Breast epithelium (tissue), 4 donors: ENCODE measurements around the gene RPUSD1. TPM values are rescaled to one million over a fixed set of nuclear protein-coding genes. Genes with fewer than 3 reads are reported as not detected.
"Not testable (repeated sequence)": the region's sequence is repeated elsewhere in the genome, so short reads cannot be mapped to it uniquely, and the experiment has no call there.

Experiments
- DNase-seq, 2 donors: peaks; one replicate each; pipeline ENCODE4 v3.0.0-alpha.2; 2019; ENCODE audit warnings: low spot score in 2 of 2
- H3K27ac ChIP-seq, 2 donors: fragments of 200-600 bp; sonication (generic) in 1 of 2; one replicate each; pipeline ENCODE4 v1.5.1; 2016 to 2019; ENCODE audit warnings: mild to moderate bottlenecking in 1 of 2
- H3K27me3 ChIP-seq, 2 donors: fragments of 200-600 bp; sonication (generic) in 1 of 2; one replicate each; pipeline versions ENCODE4 v1.5.1 to v1.6.0; 2017 to 2019; ENCODE audit warnings: control low read depth in 1 of 2, mild to moderate bottlenecking in 1 of 2
- H3K36me3 ChIP-seq: fragments of 200-600 bp; one replicate; pipeline ENCODE4 v1.5.1; 2019
- H3K4me1 ChIP-seq, 2 donors: fragments of 200-600 bp; sonication (generic); one replicate each; pipeline ENCODE4 v1.5.1; 2016 to 2019; ENCODE audit warnings: control low read depth in 1 of 2
- H3K4me3 ChIP-seq, 3 donors: fragments of 200-600 bp; sonication (generic); 1 replicate in 2 of 3; 2 replicates in 1 of 3; pipeline ENCODE4 v1.5.1; 2016 to 2019; ENCODE audit warnings: mild to moderate bottlenecking in 3 of 3, moderate library complexity in 2 of 3
- H3K9me3 ChIP-seq, 2 donors: fragments of 200-600 bp; sonication (generic) in 1 of 2; one replicate each; pipeline ENCODE4 v1.5.1; 2016 to 2019; ENCODE audit warnings: control low read depth in 1 of 2
- CTCF ChIP-seq, 3 donors: fragments of 450-650 bp; IDR thresholded peaks; one replicate each; pipeline ENCODE4 v1.5.1; 2016 to 2017; ENCODE audit warnings: antibody characterized with exemption in 3 of 3, mild to moderate bottlenecking in 3 of 3, moderate library complexity in 3 of 3
- POLR2A ChIP-seq: fragments of 450-650 bp; IDR thresholded peaks from one replicate; pipeline ENCODE4 v1.6.1; 2016; ENCODE audit warnings: antibody characterized with exemption, mild to moderate bottlenecking, moderate library complexity
- POLR2AphosphoS5 ChIP-seq, 3 donors: sonication (generic); formaldehyde crosslinking; IDR thresholded peaks; one replicate each; pipeline ENCODE4 v1.6.1; 2017; ENCODE audit warnings: antibody characterized with exemption in 3 of 3
- intact Hi-C: fragments of 100-400 bp; cut with DNase I; formaldehyde crosslinking; loops from one replicate; pipeline ENCODE4 v1.15.1; 2023; ENCODE audit warnings: low total_unique reads
- total RNA-seq, 3 donors: library from RNA; depleted of rRNA; stranded (reverse); fragments of >200 nt; gene quantifications; one replicate each; pipeline ENCODE4 v1.1.0, GENCODE V29; 2016

Gene RPUSD1
- total RNA-seq, 3 donors from 2014 or later = 13.1 to 18.4 (median 16.1) TPM

- H3K27me3 ChIP-seq = peaks cover 0 to 65% of the 10 kb centered on the region in 2 donors
- no peaks in the 10 kb centered on the region for H3K36me3 ChIP-seq
- no peak overlapping the region for H3K27ac ChIP-seq
- no peak overlapping the region for H3K4me3 ChIP-seq
- TF ChIP-seq CTCF (IDR thresholded peaks at IDR 0.05) = no peak
- TF ChIP-seq POLR2A = no peak
- no peak for TF ChIP-seq POLR2AphosphoS5 (IDR thresholded peaks at IDR 0.05)
- intact Hi-C loops = no loop called here
- H3K9me3 ChIP-seq = no peaks in the 10 kb centered on the region
- H3K4me1 ChIP-seq = peaks cover 4 to 7% of the 10 kb centered on the region in 2 donors
- DNase-seq = no peak
Measured at GRCh38 chr16:822909-823297, 34.7 kb upstream of the RPUSD1 start.

GRCh38 chr16:822174-822908, 34.2 kb upstream of the RPUSD1 start:
- Histone ChIP-seq H3K27ac (no peak overlapping the region), H3K27me3 (peaks cover 0 to 70% of the 10 kb centered on the region in 2 donors), H3K36me3 (no peaks in the 10 kb centered on the region), H3K4me1 (peaks cover 4 to 7% of the 10 kb centered on the region in 2 donors), H3K4me3 (no peak overlapping the region), H3K9me3 (no peaks in the 10 kb centered on the region)
- no peak for TF ChIP-seq POLR2AphosphoS5 (IDR thresholded peaks at IDR 0.05)
- no peak for TF ChIP-seq CTCF (IDR thresholded peaks at IDR 0.05)
- TF ChIP-seq POLR2A = no peak
- no peak for DNase-seq
- intact Hi-C loops = no loop called here

DNA sequence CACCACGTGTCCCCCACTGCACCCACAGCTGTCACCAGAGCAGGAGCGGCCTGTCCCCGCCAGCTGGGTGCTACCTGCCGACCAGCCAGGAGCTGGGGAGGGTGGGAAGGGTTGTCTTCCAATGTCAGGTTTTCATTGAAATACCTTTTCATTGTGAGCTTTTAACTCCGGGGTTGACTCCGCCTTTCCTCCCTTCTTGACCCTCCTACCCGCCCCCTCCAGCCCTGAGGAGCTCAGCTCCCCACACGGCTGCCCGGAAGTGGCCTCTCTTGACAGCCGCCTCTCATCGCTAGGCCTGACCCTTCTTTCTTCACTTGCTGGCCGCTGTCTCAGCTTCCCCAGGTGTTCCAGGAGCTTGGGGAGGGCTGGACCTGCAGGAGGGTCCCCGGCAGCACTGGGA, 33.6 kb upstream of the RPUSD1 start:
- H3K4me1 ChIP-seq = peaks cover 4 to 7% of the 10 kb centered on the region in 2 donors
- no peak overlapping the region for H3K4me3 ChIP-seq
- TF ChIP-seq CTCF (IDR thresholded peaks at IDR 0.05) (no peak), POLR2A (no peak), POLR2AphosphoS5 (IDR thresholded peaks at IDR 0.05) (no peak)
- H3K9me3 ChIP-seq = no peaks in the 10 kb centered on the region
- peaks cover 0 to 70% of the 10 kb centered on the region in 2 donors for H3K27me3 ChIP-seq
- H3K36me3 ChIP-seq = no peaks in the 10 kb centered on the region
- intact Hi-C loops = no loop called here
- no peak overlapping the region for H3K27ac ChIP-seq
- DNase-seq = no peak

GRCh38 chr16:820748-821147, 32.6 kb upstream of the RPUSD1 start:
- Histone ChIP-seq H3K27ac (no peak overlapping the region), H3K4me1 (peaks cover 4 to 7% of the 10 kb centered on the region in 2 donors), H3K27me3 (peaks cover 0 to 80% of the 10 kb centered on the region in 2 donors), H3K4me3 (no peak overlapping the region), H3K9me3 (no peaks in the 10 kb centered on the region), H3K36me3 (no peaks in the 10 kb centered on the region)
- TF ChIP-seq POLR2A = no peak
- no peak for TF ChIP-seq POLR2AphosphoS5 (IDR thresholded peaks at IDR 0.05)
- TF ChIP-seq CTCF (IDR thresholded peaks at IDR 0.05) = no peak
- intact Hi-C loops = no loop called here
- no peak for DNase-seq

- H3K27ac ChIP-seq, intact Hi-C loops, H3K4me3 ChIP-seq, DNase-seq, H3K4me1 ChIP-seq, H3K36me3 ChIP-seq, H3K9me3 ChIP-seq: not testable (repeated sequence)
- H3K27me3 ChIP-seq = peaks cover 0 to 79% of the 10 kb centered on the region in 2 donors
Measured at GRCh38 chr16:820044-820408, 31.8 kb upstream of the RPUSD1 start.
